ENCODE measurements around the gene CAMLG.

DNA sequence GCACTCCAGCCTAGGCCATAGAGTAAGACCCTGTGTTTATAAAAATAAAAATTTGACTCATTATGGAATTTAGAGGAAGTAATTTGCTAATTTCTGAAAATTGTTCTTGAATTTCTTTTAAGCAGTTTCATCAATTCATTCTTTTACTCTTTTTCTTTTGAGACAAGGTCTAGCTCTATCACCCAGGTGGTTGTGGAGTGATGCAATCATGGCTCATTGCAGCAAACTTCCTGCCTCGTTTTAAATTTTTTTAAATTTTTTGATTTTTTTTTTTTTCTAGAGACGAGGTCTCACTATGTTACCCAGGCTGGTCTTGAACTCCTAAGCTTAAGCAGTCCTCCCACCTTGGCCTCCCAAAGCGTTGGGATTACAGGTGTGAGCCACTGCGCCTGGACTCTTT lies 3.1 kb upstream of the CAMLG start:
- no peak for TF ChIP-seq HOXA7 (CRISPR knock-in tag; IDR thresholded peaks at IDR 0.05; ENCODE audit: borderline replicate concordance)
- TF ChIP-seq ZNF341 (tag by site-specific recombination; IDR thresholded peaks at IDR 0.05; ENCODE audit: low read depth) = no peak
- no peak for TF ChIP-seq GFI1B (tag by site-specific recombination; IDR thresholded peaks at IDR 0.05)
- TF ChIP-seq HOXC10 (CRISPR knock-in tag; IDR thresholded peaks at IDR 0.05) = no peak
- TF ChIP-seq, protein P1, sequence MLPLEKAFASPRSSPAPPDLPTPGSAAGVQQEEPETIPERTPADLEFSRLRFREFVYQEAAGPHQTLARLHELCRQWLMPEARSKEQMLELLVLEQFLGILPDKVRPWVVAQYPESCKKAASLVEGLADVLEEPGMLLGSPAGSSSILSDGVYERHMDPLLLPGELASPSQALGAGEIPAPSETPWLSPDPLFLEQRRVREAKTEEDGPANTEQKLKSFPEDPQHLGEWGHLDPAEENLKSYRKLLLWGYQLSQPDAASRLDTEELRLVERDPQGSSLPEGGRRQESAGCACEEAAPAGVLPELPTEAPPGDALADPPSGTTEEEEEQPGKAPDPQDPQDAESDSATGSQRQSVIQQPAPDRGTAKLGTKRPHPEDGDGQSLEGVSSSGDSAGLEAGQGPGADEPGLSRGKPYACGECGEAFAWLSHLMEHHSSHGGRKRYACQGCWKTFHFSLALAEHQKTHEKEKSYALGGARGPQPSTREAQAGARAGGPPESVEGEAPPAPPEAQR (tag by site-specific recombination; IDR thresholded peaks at IDR 0.05) = no peak
- TF ChIP-seq ZNF501 (tag by site-specific recombination; IDR thresholded peaks at IDR 0.05) = no peak
- no peak for TF ChIP-seq ZNF600 (tag by site-specific recombination; IDR thresholded peaks at IDR 0.05)
- TF ChIP-seq, protein P2, sequence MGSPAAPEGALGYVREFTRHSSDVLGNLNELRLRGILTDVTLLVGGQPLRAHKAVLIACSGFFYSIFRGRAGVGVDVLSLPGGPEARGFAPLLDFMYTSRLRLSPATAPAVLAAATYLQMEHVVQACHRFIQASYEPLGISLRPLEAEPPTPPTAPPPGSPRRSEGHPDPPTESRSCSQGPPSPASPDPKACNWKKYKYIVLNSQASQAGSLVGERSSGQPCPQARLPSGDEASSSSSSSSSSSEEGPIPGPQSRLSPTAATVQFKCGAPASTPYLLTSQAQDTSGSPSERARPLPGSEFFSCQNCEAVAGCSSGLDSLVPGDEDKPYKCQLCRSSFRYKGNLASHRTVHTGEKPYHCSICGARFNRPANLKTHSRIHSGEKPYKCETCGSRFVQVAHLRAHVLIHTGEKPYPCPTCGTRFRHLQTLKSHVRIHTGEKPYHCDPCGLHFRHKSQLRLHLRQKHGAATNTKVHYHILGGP (tag by site-specific recombination; IDR thresholded peaks at IDR 0.05) = no peak
- TF ChIP-seq, protein P3, sequence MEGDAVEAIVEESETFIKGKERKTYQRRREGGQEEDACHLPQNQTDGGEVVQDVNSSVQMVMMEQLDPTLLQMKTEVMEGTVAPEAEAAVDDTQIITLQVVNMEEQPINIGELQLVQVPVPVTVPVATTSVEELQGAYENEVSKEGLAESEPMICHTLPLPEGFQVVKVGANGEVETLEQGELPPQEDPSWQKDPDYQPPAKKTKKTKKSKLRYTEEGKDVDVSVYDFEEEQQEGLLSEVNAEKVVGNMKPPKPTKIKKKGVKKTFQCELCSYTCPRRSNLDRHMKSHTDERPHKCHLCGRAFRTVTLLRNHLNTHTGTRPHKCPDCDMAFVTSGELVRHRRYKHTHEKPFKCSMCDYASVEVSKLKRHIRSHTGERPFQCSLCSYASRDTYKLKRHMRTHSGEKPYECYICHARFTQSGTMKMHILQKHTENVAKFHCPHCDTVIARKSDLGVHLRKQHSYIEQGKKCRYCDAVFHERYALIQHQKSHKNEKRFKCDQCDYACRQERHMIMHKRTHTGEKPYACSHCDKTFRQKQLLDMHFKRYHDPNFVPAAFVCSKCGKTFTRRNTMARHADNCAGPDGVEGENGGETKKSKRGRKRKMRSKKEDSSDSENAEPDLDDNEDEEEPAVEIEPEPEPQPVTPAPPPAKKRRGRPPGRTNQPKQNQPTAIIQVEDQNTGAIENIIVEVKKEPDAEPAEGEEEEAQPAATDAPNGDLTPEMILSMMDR (tag by site-specific recombination; IDR thresholded peaks at IDR 0.05) = no peak
- no peak for TF ChIP-seq ZNF19 (tag by site-specific recombination; IDR thresholded peaks at IDR 0.05; ENCODE audit: low read depth)
